Ramos (cell line): ENCODE results near the gene PLB1.

Source experiments
- in situ Hi-C: fragments of 300-500 bp; cut with MboI; formaldehyde crosslinking; loops from one replicate; pipeline ENCODE4 v1.14.3; 2022; ENCODE audit warnings: low sequenced_read_pairs; ENCODE audit not compliant: unreplicated experiment

Gene PLB1

DNA sequence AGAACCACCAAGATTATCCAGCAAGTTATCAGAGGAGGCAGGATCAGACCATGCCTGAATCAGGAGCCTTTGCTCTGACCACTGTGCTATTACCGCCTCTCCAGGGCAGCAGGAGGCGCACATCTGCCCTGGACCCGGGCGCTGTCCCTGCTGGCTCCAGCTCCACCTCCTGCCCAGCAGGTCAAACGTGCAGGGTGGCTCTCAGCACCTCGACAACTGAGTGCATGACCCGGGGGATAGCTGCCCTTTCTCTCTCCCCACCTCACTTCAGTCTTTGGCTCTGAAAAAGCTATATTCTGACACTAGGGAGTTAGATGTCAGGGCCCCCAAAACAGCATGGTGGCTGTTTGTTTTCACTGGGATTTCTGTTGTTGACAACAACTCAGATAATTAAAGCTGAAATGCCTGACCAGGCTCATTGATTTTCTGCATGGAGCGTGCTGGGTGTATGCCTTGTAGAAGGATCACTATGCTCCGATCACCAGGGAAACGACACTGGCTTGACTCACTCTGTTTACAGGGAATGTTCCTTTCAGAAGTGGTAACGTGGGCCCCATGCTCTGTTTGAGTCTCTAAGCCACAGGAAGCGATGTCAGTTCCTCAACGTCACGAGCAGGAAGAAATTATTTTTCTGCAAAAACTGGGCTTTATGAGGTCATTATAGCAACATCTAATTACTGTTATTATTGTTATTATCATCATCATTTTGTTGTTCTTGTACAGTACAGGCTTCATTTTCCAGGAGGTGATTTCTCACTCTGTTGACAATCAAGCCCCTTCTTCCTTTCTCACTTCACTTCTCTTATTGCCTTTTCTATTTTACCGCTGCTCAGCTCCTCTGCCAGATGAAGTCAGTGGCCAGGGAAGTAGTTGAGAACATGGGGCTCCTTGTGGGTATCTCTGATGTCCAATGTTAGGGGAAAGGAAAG is 125.6 kb downstream of the PLB1 start:
- in situ Hi-C loops, result no loop called here

DNA sequence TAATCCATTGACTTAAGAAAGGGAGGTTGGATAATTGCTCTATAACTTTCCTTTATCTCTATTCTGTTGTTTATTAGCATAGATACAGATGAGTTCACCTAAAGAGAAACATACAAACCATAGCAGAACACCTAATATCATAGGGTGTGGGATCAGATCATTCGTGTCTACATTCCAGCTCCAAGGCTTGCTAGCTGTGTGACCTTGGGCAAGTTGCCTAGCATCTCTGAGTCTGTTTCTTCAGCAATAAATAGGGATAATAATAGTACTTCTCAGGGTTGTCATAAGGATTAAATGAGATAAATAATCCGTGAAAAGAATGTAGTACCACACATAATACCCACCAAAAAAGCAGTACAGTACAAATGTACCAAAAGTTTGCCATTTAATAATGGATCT is 126.2 kb downstream of the PLB1 start:
- in situ Hi-C loops, result no loop called here

DNA sequence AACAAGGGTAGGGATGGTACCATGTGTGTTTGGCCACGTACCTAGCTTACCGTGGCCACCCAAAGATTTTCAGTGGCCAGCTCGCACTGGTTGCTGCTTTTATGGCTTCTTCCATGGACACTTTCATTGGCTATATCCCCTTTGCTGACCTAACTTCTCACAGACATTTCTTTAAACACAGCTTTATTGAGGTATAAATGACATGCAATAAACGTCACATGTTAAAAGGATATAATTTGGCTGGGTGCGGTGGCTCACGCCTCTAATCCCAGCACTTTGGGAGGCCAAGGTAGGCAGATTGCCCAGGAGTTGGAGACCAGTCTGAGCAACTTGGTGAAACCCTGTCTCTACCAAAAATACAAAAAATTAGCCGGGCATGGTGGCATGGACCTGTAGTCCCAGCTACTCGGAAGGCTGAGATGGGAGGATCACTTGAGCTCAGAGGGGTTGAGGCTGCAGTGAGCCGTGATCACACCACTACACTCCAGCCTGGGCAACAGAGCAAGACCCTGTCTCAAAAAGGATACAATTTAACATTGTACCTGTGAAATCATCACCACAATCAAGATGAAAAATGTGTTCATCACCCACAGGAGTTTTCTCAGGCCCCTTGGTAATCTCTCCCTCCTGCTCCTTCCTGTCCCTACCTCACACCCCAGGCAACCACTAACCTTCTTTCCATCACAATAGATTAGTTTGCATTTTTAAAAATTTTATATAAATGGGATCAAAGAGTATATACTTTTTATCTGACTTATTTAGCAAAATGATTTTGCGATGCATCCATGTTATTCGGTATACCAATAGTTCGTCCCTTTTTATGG is 127.9 kb downstream of the PLB1 start:
- in situ Hi-C loops, result no loop called here

DNA sequence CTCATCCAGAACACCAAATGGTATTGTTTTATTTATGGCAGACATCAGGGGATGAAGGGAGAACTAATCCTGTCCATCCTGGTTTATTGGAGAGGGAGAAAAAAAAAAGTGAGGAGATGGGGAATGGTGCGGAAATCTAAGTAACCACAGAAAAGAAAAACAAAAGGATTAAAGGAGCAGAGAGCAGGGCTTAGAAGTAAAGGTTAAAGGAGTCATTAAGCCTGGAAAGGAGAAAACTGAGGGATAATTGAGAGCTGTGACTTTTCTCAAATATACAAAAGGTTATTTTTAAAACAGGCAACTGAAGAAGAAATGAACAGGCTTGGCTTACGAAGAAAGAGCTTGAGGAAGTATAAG is 128.6 kb downstream of the PLB1 start:
- in situ Hi-C loops, result no loop called here

DNA sequence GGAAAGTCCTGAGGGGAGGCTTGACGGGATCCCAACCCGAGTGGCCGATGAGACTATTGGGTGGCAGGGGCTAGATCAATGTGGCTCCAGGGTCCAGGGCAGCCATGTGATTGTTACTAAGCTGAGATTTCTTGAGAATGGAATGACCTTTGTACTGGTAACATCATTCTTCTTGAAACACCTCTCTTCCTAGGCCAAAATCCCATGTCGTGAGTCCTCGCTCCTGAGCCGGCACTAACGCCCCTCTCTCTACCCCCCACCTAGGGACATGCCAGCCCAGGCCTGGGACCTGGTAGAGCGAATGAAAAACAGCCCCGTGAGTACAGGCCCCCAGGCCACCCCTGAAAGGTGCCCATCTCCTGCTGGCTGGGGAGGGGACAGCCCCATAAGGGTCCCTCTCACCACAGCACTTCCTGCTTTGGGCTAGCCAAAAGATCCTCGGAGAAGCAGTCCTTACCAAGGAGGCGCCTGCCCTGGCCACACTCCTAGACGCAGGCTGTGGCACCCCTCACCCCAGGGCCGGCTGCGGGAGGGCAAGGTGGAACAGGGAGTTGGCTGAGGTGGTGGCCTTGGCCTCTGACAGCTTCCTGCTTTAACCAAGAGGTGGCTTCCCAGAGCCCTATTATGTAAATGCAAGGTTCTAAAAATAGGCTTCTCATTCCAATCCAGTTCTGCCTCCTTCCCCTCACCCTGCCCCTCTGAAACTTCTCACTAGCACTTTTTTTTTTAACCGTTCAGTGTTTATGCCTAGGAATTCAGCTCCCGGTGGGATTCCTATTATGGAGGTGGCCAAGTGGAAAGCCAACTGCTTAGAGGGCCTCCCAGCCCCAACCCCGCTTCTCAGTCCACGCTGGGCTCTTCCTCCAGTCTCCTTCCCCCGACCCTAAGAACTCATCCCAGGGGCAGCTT is 129.2 kb downstream of the PLB1 start:
- in situ Hi-C loops, result no loop called here

DNA sequence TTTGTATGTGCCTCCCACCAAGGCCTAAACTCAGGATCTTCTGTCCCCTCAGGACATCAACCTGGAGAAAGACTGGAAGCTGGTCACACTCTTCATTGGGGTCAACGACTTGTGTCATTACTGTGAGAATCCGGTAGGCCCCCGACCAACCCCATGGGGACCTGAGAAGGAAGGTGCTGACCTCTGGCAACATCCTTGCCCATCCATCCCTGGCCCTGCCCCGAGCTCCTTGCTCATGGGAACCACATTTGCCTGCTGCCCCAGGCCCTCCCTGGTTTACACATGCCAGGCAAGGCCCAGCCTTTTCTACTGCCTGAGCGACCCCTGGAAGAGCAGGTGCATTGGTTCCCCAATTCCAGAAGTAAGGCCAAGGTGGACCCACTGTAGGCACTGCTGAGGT is 130.5 kb downstream of the PLB1 start:
- in situ Hi-C loops, result no loop called here

DNA sequence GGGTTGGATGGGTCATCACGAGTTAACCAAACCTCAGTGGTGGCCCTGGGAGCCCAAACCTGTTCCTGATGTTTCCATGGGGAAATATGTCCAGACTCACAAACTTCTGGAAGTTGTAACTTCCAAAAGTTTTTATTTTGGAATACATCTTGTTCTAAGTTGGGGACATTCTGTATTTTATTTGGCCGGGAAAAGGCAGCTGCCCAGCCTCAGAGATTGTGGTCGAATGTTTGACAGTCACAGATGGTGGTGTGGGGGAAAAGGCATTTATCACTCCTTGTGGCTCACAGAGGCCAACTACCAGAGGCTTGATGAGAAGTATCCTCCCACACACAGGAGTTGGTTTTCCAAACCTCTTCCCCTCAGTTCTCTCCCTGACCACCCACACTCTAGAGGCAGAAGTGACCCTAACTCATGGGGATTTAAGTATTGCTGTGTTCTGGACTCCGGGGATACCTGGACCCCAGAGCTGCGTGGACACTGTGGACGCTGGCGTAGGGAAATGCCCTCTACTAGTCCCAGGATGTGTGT is 131.1 kb downstream of the PLB1 start:
- in situ Hi-C loops, result no loop called here

DNA sequence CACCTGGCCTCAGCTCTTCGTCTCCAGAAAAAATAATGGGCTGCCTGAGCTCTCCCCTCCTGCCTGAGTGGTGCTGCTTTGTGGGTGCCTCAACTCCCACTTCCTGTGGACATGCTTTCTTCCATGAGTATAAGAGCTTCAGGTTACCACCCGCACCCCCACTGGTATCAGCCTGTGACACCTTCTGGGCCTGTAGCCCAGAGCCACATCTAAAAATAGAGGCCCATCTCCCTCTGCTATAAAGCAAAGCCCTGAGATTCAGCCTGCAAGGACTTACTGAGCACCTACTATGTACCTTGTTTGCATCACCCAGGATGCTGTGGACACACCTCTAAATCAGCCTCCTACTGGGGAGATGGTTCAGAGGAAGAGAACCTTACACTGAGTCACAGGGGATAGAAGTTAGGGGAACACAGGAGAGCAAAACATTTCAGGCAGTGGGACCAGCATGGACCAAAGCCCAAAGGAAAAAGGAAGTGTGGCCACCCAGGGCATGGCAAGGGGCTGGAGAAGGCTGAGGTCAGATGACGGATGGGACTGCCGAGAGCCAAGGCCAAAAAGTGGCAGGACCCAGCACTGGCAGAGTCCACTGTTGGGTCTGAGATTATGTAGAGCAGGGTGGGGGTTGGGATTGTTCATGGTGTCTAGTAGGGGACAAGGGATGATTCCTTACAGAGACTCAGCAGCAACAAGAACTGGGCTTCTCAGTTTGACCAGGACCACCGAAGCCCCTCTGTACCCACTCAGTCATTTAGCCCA is 132.0 kb downstream of the PLB1 start:
- in situ Hi-C loops, result no loop called here

DNA sequence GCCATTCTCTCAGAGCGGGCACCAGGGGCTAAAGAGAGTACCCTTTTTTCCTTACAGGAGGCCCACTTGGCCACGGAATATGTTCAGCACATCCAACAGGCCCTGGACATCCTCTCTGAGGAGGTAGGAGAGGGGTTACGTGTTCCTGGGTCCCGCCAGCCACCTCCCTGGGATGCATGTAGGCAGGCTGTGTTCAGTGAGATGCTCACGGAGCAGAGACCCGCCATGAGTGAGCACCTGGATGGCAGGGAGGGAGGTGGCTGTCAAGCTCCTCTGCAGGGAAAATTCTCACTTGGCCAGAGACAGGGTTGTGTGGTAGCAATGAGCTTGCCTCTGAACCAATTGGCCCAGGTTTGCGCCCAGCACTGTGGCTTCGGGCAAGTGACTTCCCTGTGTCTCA is 132.6 kb downstream of the PLB1 start:
- in situ Hi-C loops, result no loop called here

DNA sequence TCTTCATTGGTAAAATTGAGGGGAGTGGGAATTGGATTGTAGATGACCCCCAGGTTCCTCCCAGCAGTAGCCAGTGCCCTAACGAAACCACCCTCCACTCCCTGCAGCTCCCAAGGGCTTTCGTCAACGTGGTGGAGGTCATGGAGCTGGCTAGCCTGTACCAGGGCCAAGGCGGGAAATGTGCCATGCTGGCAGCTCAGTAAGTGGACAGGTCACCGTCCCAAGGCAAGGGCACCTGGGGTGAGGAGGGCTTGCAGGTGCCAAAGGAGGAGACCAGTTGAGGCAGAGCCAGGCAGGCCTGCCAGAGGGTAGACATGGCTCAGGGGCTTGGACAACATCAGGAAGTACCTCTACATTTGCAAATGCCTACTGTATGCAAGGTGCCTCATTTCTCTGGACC is 133.1 kb downstream of the PLB1 start:
- in situ Hi-C loops, result no loop called here

DNA sequence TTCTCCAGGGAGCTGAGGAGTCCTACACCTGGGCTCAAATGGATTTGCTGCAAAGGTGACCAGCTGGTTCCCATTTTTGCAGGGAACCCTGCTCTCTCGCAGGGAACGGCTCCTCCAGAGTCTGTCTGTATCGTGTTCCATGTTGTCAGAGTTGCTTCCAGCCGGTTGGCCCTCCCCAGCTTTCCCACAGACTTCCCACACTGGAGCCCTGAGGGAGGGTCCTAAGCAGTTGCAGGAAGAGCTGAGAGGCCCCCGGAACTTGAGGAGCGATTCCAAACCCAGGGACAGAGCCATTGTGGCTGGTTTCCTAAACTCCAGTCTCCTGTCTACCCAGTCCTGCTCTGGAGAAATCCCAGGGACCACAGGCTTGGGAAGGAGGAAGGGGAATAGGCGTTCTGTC is 134.1 kb downstream of the PLB1 start:
- in situ Hi-C loops, result no loop called here

DNA sequence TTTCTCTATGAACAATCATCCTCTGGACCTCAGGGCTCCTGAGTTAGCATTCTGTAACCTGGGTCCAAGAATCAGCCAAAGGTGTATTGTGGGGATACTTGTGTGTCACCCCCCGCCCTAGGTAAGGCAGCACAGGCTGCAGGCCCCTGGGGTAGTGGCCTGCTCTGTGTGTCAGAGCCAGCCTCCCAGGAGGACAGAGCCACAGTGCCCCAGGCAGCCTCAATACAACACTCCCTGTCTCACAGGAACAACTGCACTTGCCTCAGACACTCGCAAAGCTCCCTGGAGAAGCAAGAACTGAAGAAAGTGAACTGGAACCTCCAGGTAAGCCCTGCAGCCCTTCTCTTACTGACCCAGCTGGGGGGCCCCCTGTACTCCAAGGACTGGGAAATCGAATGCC is 134.5 kb downstream of the PLB1 start:
- in situ Hi-C loops, result no loop called here

DNA sequence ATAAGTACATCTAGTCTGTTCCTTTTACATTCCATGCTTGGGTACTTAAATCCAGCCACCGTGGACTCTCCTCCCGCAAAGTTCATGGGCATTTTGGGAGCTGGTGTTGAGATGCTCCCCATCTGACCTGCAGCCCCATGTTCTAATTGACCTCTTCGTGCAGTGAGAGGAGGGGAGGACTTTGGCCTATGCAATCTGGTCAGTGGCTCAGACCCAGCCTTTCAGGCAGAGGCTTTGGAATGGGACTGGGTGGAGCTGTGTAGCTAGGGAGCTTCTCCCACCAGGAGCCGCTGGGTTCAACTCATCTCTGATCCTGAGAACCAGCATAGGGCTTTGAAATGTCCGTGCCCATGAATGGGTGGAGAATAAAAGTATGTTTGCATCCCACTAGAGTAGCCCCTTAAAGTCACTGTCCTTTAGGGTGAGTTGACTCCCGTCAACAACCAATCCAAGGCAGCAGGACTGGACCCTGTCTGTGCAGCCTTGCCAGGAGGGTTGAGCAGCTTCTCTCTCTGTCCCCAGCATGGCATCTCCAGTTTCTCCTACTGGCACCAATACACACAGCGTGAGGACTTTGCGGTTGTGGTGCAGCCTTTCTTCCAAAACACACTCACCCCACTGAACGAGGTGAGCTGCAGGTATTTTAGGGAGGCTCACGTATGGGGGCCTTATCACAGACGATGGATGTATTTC is 135.8 kb downstream of the PLB1 start:
- in situ Hi-C loops, result no loop called here

DNA sequence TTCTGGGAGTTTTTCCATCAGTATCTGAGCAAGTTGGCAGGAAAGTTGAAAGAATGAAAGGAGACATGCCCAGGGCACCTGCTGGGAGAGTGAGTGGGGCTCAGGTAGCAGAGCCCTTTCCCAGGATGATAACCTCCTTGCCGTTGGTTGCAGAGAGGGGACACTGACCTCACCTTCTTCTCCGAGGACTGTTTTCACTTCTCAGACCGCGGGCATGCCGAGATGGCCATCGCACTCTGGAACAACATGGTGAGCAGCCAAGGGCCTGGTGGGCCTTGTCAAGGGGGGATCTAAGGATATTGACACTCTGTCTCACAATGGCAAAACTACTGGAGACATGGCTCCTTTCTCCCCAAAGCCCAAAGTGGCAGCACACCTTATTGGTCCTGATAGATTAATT is 136.9 kb downstream of the PLB1 start:
- in situ Hi-C loops, result no loop called here

DNA sequence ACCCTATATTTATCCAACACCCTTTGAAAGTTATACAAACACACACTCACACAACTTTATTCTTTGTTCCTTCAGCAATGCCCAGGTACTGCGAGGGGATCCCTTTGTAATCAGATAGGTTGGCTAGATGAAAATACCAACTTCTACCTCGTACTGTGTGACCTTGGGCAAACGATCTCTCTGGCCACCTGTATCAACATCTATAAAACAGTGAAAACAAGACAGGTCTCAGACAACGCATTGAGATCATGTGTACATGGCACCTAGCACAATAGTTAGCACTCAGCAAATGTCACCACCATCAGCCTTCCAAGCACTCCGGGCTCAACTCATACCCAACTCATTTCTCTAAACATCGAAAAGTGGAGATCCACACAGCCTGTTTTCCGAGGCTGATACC is 137.3 kb downstream of the PLB1 start:
- in situ Hi-C loops, result no loop called here

DNA sequence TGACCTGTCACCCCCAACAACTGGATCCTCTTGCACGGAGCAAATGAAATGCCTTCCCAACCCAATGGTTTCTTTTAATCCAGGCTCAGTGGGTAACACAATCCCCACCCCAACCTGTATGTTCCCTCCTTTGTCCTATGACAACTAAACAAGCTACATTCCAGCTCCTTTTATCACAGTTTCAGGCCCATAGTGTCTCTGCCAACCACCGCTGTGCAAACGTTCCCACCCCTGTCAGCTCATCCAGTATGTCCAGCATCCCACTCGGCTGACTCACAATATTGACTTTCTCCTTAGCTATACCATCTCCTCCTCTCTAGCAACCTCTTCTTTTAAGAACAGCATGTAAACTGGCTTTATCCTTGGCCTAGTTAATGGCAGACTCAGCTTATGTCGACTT is 137.9 kb downstream of the PLB1 start:
- in situ Hi-C loops, result no loop called here

DNA sequence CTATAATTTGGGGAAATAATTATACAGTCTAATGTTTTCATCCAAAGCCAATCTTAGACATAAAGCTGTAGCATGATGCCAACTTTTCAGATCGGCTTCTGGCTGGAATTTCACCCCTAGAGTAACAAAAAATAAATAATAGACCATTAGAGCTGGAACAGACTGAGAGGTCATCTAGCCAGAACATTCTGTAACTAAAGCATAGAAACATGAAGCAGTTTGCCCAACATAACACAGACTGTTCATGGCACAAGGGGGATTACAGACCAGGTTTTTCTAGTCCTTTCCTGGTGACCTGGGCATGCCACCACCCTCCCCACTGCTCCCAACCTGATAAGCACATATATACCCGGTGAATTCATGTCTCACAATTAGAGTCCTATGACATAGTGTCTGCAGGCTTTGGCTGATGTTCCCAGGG is 139.3 kb downstream of the PLB1 start:
- in situ Hi-C loops, result no loop called here

DNA sequence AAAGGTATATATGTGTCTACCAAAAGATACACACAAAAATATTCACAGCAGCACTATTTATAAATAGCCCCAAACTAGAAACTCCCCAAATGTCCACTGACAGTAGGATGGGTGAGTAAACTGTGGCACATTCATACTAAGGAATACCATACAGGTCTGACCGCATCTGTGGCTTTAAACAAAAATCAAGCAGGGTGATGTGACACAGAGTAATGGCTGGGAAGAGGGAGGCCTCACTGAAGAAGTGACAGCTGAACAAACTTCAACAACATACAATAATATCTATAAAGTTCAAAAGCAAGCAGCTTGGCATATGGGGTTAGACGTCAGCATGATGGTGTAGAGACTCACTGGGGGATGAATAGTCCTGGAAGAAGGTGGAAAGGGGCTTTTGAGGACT is 140.6 kb downstream of the PLB1 start:
- in situ Hi-C loops, result no loop called here
